Dendritic cell treated with granulocyte-macrophage colony-stimulating factor and Interleukin-4, amounts not matched to agents 40 ng/mL and 50 ng/mL, for 4 days (primary cell): ENCODE results near the gene TMEM88.

Source experiments
- H3K27ac Mint-ChIP-seq: one replicate; pipeline ENCODE4 v1.8.0; 2022; ENCODE audit warnings: mild to moderate bottlenecking, mixed read lengths
- H3K27me3 Mint-ChIP-seq: one replicate; pipeline ENCODE4 v1.8.0; 2022; ENCODE audit warnings: mild to moderate bottlenecking, mixed read lengths
- H3K36me3 Mint-ChIP-seq: one replicate; pipeline ENCODE4 v1.8.0; 2022; ENCODE audit warnings: low read depth, mixed read lengths
- H3K4me1 Mint-ChIP-seq: one replicate; pipeline ENCODE4 v1.8.0; 2022; ENCODE audit warnings: low read depth, mixed read lengths
- H3K4me3 Mint-ChIP-seq: one replicate; pipeline ENCODE4 v1.8.0; 2022; ENCODE audit warnings: mild to moderate bottlenecking, moderate library complexity, mixed read lengths
- H3K9me3 Mint-ChIP-seq: one replicate; pipeline ENCODE4 v1.8.0; 2022; ENCODE audit warnings: mixed read lengths
- intact Hi-C: fragments of 100-400 bp; cut with micrococcal nuclease; formaldehyde crosslinking; loops from one replicate; pipeline ENCODE4 v1.15.0; 2022

The TMEM88 gene

DNA sequence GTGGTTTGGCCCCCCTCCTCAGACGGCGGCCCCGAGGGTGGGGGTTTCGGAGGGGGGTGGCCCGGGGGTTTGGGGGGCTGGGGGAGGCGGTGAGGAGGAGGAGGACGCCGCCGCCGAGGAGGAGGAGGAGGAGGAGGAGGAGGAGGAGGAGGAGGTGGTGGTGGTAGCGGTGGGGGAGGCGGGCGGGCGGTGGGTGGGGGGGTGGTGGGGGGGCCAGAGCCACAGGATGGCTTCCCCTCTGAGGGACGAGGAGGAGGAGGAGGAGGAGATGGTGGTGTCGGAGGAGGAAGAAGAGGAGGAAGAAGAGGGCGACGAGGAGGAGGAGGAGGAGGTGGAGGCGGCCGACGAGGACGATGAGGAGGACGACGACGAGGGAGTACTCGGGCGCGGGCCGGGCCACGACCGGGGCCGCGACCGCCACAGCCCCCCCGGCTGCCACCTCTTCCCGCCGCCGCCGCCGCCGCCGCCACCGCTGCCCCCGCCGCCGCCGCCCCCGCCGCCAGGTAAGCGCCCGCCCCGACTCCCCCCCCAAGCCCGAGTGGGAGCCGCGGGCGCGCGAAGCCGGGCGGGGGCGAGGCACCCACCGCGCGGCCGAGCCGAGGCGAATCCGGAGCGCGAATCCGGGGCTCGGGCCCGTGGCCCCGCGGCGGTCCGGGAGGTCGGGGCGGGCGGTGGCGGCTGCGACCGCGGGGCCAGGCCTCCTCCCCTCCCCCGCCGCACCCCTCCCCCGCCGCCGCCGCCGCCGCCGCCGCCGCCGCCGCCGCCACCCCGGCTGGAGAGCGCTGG is 29.9 kb downstream of the TMEM88 start:
- Mint-ChIP-seq H3K4me1 (no peaks in the 10 kb centered on the region), H3K36me3 (peaks cover 10% of the 10 kb centered on the region), H3K4me3 (peak overlapping the region; percentile 75), H3K27me3 (no peaks in the 10 kb centered on the region), H3K27ac (peak overlapping the region; percentile 60), H3K9me3 (no peaks in the 10 kb centered on the region)
- intact Hi-C loops, result loop anchor here (5.0 kb wide), 1 partner anchor 48 kb away; the partner anchor contains the start of genes CNTROB and TRAPPC1

DNA sequence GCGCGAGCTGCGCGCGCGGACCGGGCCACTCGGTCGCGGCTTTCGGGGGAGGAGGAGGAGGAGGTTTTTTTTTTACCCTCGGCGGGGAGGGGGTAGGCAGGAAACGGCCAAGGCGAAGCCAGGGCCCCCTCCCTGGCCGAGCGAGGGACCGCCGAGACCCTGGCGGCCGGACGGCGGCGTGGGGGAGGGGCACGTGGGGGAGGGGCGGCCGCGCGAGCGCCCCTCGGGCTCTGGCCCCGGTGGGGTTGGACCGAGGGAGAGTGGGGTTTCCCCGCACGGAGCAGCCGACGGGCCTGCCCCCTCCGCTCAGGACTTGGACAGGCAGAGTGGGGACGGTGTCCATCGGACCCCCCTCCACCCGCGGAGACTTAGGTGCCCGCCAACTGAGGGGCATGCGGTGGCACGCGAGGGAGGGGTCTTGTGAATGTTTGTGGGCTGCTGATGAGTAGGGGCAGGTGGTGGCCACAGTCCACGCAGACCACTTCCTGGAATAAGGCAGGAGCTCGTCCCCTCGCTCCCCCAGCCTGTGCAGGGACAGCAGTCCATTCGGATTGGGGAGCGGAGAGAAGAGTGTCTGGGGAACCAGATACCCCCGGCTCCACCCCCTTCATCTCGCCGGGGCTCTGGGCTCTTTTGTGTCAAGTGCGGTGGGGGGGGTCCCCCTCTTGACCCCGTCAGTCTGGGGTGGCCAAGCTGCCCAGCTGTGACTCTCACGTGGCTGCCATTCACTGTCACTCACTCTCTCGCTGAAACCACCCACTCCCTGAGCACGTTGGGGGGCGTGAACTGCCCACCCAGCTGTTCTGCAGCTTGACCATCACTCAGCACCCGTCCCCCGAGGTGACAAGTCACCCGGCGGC is 30.7 kb downstream of the TMEM88 start:
- no peak overlapping the region for H3K4me3 Mint-ChIP-seq
- H3K27me3 Mint-ChIP-seq, result no peaks in the 10 kb centered on the region
- H3K4me1 Mint-ChIP-seq, result no peaks in the 10 kb centered on the region
- intact Hi-C loops, result loop anchor here (5.0 kb wide), 1 partner anchor 47 kb away; the partner anchor contains the start of genes CNTROB and TRAPPC1
- no peak overlapping the region for H3K27ac Mint-ChIP-seq
- H3K36me3 Mint-ChIP-seq, result peaks cover 18% of the 10 kb centered on the region
- no peaks in the 10 kb centered on the region for H3K9me3 Mint-ChIP-seq

DNA sequence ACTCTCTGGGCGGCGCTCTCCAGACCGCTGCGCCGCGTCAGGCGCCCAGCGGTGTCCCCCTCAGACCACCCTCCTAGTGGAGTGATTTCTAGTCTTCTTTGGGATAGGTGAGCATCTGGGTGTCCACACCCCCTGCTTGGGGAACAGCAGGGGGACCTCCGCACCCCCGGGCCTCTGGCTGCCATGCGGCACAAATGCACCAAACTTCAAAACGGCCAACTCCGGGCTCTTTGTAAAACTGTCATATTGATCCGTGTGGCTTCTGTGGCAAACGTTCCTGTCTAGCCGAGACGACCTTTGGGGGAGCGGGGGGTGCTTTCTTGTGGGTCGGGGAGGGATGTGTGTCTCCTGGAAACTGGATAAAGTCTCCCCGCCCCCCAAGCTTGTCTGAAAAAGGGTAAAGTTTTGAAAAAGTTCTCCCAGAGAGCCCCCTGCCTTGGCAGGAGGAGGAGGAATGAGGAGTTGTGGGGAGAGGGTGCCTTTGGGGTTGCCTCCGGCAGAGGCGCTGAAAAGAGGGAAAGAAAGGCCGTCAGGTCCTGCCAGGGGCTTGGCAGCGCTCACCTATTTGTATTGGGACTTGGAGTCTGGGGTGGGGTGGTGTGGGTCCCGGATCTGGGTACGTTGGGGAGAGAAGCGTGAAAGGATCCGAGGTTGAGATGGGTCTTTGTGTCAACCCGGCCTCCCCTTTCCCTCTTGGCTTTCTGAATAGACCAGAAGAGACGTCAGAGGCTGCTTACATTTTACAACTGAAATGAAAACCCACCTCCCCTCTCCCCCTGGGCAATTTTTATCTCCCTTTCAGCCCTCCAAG is 31.6 kb downstream of the TMEM88 start:
- Mint-ChIP-seq H3K27ac (no peak overlapping the region), H3K36me3 (peaks cover 27% of the 10 kb centered on the region), H3K4me3 (no peak overlapping the region), H3K4me1 (no peaks in the 10 kb centered on the region), H3K9me3 (no peaks in the 10 kb centered on the region), H3K27me3 (no peaks in the 10 kb centered on the region)
- intact Hi-C loops, result loop anchor here (5.0 kb wide), 1 partner anchor 46 kb away; the partner anchor contains the start of genes CNTROB and TRAPPC1

DNA sequence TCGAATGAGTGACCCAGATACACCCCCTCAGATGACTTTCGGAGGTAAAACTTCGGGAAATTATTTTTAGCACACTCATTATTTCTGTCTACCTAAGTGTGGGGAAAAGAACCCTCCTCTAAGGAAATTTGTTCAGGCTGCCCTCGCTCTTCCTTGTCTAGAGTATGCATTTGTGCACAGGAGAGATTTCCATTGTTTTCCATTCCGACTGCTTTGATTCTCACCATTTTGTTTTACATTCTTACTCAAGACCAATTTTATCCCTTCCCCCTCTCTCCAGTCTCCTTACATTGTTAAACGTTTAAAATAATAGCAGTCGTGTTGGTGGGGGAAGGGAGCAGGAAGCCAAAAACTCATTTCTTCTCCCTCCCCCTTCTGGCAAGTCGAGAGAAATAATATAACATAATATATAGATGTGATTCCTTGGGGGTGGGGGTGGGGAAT is 32.2 kb downstream of the TMEM88 start:
- intact Hi-C loops, result loop anchor here (5.0 kb wide), 1 partner anchor 45 kb away; the partner anchor contains the start of genes CNTROB and TRAPPC1
- Mint-ChIP-seq H3K36me3 (peaks cover 33% of the 10 kb centered on the region), H3K27ac (no peak overlapping the region), H3K4me3 (no peak overlapping the region), H3K9me3 (no peaks in the 10 kb centered on the region), H3K4me1 (peaks cover 3% of the 10 kb centered on the region), H3K27me3 (no peaks in the 10 kb centered on the region)

DNA sequence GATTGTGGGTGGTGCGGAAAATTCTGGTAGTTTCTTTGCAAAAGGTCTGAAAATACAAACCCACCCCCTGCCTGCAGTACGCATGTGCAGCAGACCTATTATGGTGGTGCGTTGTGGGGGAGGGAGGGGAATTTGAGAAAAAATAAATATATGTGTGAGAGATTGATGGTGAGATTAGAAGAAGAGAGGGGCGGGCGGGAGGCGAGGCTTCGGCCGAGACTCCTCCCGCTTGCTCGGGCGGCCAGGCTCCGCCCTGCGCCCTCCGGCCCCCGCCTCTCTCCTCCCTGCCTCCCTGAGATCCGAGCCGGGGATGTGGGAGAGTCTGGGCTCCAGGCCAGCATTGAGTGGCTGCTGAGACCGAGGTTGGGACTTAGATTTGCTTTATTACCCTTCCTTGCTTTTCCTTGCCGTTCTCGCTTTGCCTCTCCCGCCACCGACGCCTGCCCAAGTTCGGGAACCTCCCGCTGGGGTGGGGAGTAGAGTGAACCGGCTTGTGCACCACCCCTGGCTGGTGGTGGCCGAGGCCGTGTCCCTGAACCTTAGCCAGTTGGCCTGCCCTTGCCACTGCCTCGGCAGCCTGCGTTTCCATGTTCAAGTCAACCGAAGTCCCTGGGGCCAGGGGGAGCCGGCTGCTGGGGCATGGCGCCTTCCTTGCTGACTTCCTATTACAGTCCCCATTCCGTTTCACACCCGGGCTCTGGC is 32.8 kb downstream of the TMEM88 start:
- Mint-ChIP-seq H3K9me3 (no peaks in the 10 kb centered on the region), H3K4me1 (peaks cover 5% of the 10 kb centered on the region), H3K27ac (no peak overlapping the region), H3K4me3 (no peak overlapping the region), H3K27me3 (no peaks in the 10 kb centered on the region), H3K36me3 (peaks cover 39% of the 10 kb centered on the region)
- intact Hi-C loops, result loop anchor here (2.0 to 5.0 kb wide), 2 partner anchors 25 to 45 kb away; partner anchors contain the start of genes CNTROB and TRAPPC1

DNA sequence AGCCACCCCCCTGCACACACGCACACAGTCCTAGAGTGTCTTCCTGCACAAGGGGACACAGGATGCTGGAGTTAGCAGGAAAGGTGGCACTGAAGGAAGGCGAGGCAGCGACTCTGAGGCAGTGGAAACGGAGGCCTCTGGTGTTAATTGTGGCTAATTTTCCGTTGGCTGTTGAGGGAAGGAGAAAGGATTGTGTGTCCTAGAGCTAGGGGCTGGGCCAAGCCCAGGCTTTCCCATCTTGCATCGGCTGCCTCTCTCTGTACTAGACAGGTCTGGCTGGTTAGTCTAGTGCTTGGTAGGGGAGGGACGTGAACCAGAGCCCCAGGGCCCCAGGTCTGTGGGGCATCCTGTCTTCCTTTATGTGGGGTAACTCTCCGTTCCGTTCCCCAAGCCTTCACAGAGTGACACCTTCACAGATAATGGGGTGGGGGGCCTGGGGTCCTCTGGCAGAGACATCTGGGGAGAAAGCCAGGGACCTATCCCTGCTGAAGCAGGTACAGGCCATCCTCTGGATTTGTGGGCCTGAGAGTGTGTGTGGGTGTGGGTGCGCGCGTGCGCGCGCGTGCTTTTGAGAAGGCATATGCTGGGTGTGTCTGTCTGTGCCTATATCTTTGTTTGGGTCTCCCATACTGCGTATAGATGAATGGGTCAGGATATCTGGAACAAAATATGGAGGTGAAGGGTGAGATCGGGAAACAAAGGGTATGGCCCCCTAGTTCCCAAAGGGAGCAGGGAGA is 33.5 kb downstream of the TMEM88 start, which contains the start of gene CHD3:
CHD3 (plus strand) TSS at position 606 of the 737 bp plus-strand sequence. CDS start 212 bp downstream, outside the sequence.
- no peak within 1 kb of the TSS for H3K27ac Mint-ChIP-seq
- no peaks in the 10 kb centered on the region for H3K9me3 Mint-ChIP-seq
- intact Hi-C loops, result loop anchor here (2.0 to 5.0 kb wide), 2 partner anchors 26 to 44 kb away; partner anchors contain the start of genes CNTROB and TRAPPC1
- no peak within 1 kb of the TSS for H3K4me3 Mint-ChIP-seq
- H3K4me1 Mint-ChIP-seq, result peaks cover 5% of the 10 kb centered on the region
- peaks cover 43% of the 10 kb centered on the region for H3K36me3 Mint-ChIP-seq
- H3K27me3 Mint-ChIP-seq, result no peaks in the 10 kb centered on the region

DNA sequence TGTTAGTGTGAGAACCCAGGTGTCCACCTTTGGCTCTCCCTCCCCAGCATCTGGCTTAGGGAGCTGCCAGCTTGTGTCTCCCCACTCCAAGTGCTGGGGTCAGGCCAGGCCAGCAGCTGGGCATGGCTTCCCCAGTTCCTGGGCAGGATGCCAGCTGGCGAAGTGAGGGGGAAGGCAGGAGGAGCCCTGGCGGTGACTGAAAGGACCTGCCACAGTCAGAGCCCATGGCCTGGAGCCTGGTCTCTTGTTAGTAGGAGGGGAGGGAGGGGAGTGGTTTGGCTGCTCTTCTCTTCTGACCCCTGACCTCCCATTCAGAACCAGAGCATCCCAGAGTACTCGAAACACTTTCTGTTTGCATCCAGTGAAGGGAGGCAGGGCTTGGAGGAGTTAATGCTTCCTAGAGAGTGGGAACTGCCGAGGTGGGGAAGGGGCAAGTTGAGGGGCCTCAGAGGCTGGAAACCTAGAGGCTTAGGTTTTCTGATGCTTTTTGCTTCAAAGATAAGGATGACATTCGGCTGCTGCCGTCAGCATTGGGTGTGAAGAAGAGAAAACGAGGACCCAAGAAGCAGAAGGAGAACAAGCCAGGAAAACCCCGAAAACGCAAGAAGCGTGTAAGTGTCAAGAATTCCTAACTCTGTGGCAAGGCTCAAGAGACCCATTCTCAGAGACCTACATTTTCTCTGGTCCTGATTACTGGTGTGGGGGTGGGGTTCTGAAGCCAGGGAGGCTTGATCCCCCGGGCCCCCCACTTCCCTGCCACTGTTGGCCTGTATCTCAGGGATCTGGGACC is 34.5 kb downstream of the TMEM88 start:
- Mint-ChIP-seq H3K9me3 (no peaks in the 10 kb centered on the region), H3K36me3 (peaks cover 53% of the 10 kb centered on the region), H3K4me3 (no peak overlapping the region), H3K27me3 (no peaks in the 10 kb centered on the region), H3K27ac (no peak overlapping the region), H3K4me1 (peaks cover 6% of the 10 kb centered on the region)
- intact Hi-C loops, result loop anchor here (2.0 to 5.0 kb wide), 2 partner anchors 27 to 43 kb away; partner anchors contain the start of genes CNTROB and TRAPPC1

DNA sequence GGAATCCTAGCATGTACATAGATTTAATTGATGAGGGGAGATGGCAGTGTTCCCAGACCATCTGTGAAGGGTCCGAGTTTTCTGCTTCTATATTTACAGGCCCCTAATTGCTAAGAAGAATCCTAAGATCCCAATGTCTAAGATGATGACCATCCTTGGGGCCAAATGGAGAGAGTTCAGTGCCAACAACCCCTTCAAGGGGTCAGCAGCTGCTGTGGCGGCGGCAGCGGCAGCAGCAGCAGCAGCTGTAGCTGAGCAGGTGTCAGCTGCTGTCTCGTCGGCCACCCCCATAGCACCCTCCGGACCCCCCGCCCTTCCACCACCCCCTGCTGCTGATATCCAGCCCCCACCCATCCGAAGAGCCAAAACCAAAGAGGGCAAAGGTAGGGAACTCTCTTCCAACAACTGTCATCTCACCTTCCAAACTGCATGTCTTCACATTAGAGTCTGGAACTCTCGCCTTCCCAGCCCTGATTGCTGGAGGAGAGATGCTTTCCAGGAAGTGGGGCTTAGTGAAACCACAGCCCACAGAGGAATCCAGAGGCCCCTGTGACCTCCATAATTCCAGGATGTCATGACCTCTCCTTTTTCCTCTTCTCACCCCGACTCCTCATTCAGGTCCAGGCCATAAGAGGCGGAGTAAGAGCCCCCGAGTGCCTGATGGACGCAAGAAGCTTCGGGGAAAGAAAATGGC is 38.5 kb downstream of the TMEM88 start:
- H3K9me3 Mint-ChIP-seq, result no peaks in the 10 kb centered on the region
- intact Hi-C loops, result no loop called here
- H3K4me1 Mint-ChIP-seq, result peaks cover 27% of the 10 kb centered on the region
- no peak overlapping the region for H3K4me3 Mint-ChIP-seq
- H3K27me3 Mint-ChIP-seq, result no peaks in the 10 kb centered on the region
- H3K27ac Mint-ChIP-seq, result no peak overlapping the region
- H3K36me3 Mint-ChIP-seq, result peaks cover 87% of the 10 kb centered on the region

DNA sequence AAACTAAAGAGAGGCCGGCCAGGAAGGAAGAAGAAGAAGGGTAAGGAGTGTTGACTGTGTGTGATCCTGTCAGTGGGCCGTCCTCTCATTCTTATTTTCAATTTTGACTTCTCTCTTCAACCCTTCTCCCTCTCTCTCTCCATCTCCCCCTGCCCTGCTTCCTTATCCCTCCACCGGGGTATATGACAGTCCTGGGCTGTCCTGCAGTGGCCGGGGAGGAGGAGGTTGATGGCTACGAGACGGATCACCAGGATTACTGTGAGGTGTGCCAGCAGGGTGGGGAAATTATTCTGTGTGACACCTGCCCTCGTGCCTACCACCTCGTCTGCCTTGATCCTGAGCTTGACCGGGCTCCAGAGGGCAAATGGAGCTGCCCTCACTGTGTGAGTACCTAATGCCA is 39.4 kb downstream of the TMEM88 start:
- no peaks in the 10 kb centered on the region for H3K27me3 Mint-ChIP-seq
- H3K27ac Mint-ChIP-seq, result no peak overlapping the region
- H3K36me3 Mint-ChIP-seq, result peaks cover 96% of the 10 kb centered on the region
- H3K9me3 Mint-ChIP-seq, result no peaks in the 10 kb centered on the region
- intact Hi-C loops, result no loop called here
- no peak overlapping the region for H3K4me3 Mint-ChIP-seq
- H3K4me1 Mint-ChIP-seq, result peaks cover 28% of the 10 kb centered on the region

DNA sequence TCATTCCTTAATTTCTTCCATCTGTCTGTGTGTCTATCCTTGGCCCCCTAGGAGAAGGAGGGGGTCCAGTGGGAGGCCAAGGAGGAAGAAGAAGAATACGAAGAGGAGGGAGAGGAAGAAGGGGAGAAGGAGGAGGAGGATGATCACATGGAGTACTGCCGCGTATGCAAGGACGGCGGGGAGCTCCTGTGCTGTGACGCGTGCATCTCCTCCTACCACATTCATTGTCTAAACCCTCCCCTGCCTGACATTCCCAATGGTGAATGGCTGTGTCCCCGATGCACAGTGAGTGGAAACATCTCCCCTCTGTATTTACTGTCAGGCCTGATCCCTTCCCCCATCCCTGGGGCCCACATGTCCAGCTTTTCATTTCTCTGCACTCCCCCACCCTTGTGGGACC is 40.0 kb downstream of the TMEM88 start:
- H3K27me3 Mint-ChIP-seq, result no peaks in the 10 kb centered on the region

DNA sequence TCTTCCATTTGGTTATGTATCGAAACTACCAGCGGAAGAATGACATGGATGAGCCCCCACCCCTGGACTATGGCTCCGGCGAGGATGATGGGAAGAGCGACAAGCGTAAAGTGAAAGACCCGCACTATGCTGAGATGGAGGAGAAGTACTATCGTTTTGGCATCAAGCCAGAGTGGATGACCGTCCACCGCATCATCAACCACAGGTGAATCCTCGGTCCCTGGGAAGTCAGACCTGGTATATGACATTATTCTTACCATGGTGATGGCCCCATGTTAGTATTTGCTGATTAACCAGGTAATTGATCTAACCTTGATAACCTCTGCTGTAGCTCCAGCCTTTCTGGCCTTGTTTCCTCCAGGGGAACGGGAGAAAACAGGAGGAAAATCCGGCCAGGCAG is 42.2 kb downstream of the TMEM88 start:
- peaks cover 97% of the 10 kb centered on the region for H3K36me3 Mint-ChIP-seq
- no peaks in the 10 kb centered on the region for H3K27me3 Mint-ChIP-seq
- H3K4me1 Mint-ChIP-seq, result peaks cover 25% of the 10 kb centered on the region
- intact Hi-C loops, result loop anchor here (1.0 to 5.0 kb wide), 3 partner anchors 35 to 155 kb away; no protein-coding TSS in a partner anchor
- H3K27ac Mint-ChIP-seq, result no peak overlapping the region
- H3K4me3 Mint-ChIP-seq, result no peak overlapping the region
- no peaks in the 10 kb centered on the region for H3K9me3 Mint-ChIP-seq

More for the DNA sequence above, 40.0 kb downstream of the TMEM88 start:
- Mint-ChIP-seq H3K4me1 (peaks cover 28% of the 10 kb centered on the region), H3K36me3 (peaks cover 97% of the 10 kb centered on the region), H3K27ac (no peak overlapping the region), H3K9me3 (no peaks in the 10 kb centered on the region), H3K4me3 (no peak overlapping the region)
- intact Hi-C loops, result loop anchor here (5.0 kb wide), 1 partner anchor 153 kb away; no protein-coding TSS in a partner anchor
